Heart left ventricle (tissue), 13 donors: ENCODE data around the gene PHF11.
"Not testable (repeated sequence)": the region's sequence is repeated elsewhere in the genome, so short reads cannot be mapped to it uniquely, and the experiment has no call there.

Experiments used
- CTCF ChIP-seq, 12 donors: fragments of 200-600 bp; sonication (generic) in 4 of 12; IDR thresholded peaks; one replicate each; pipeline versions ENCODE4 v1.5.0 to v1.8.0; 2018 to 2022; ENCODE audit warnings: antibody characterized with exemption in 12 of 12, mild to moderate bottlenecking in 5 of 12
- POLR2A ChIP-seq, 2 donors: fragments of 450-650 bp; IDR thresholded peaks; one replicate each; pipeline ENCODE4 v1.6.1; 2017; ENCODE audit warnings: antibody characterized with exemption in 2 of 2, mild to moderate bottlenecking in 2 of 2, moderate library complexity in 2 of 2
- donor health status: ischemic (EF 13 %, LVEDD 7.1; RV severe dilation, severe dysfunction).
- donor health status: DM: no; HTN: yes; CAD: no.
- donor health status: DM: no; HTN: no; CAD: no.
- donor health status: ischemic (EF 25% LVEDD 6.9; RV normal size, moderate dysfunction).
- donor health status: ischemic (EF 25% LVEDD 5.7; RV mildly dilated, moderate dysfunction).
- donor health status: ischemic (EF 35%, LVEDD 5.7; RV mildly dilated, moderate dysfunction).
- donor health status: nonischemic (EF 11% LVEDD 7.7; RV severe dilation, severe dysfunction).
- donor health status: DM: yes; HTN: yes; CAD: no.
- donor health status: PGD.
- donor health status: ischemic (EF 29% LVEDD 5.4; RV normal size, mild dysfunction).
- donor health status: nonischemic (EF 23%, LVEDD 6.1; RV moderate dilation, normal function).

GRCh38 chr13:49565461-49565860, 69.7 kb downstream of the PHF11 start:
- not testable (repeated sequence) for TF ChIP-seq CTCF, POLR2A (IDR thresholded peaks at IDR 0.05)
